ENCODE measurements around the gene ERMP1. TPM values are rescaled to one million over a fixed set of nuclear protein-coding genes. Genes with fewer than 3 reads are reported as not detected.
A peak's percentile ranks its signal among the peaks of the same experiment; 100 is the strongest.
"Not testable (repeated sequence)": the region's sequence is repeated elsewhere in the genome, so short reads cannot be mapped to it uniquely, and the experiment has no call there.

ERMP1 gene
- total RNA-seq, 1 experiment from 2014 or later: 25.2 TPM

- DNase-seq (ENCODE audit: low read depth): no peak
Measured at GRCh38 chr9:5819174-5819573, 13.7 kb downstream of the ERMP1 start.

DNA sequence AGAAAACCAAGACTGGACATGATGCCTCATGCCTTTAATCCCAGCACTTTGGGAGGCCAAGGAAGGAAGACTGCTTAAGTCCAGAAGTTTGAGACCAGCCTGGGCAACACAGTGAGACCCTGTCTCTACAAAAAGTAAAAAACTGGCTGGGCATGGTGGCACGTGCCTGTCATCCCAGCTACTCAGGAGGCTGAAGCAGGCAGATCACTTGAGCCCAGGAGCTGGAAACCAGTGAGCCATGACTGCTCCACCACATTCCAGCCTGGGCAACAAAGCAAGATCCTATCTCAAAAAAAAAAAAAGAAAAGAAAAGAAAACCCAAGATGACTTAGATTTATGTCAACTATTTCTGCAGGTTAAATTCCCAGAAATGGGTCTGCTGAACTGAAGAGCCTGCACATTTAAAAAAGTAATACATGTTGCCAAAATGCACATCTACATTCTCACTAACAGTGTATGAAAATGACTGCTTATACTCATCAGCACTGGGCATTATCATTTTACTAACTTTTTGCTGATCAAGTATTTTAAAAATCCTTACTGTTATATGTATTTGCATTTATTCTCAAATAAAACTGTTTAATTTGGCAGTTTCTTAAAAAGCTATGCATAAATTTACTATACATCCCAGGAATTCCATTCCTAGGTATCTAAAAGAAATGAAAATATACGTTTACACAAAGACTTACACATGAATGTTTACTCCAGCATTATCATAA is 14.3 kb downstream of the ERMP1 start:
- no peak for DNase-seq (ENCODE audit: low read depth)

DNA sequence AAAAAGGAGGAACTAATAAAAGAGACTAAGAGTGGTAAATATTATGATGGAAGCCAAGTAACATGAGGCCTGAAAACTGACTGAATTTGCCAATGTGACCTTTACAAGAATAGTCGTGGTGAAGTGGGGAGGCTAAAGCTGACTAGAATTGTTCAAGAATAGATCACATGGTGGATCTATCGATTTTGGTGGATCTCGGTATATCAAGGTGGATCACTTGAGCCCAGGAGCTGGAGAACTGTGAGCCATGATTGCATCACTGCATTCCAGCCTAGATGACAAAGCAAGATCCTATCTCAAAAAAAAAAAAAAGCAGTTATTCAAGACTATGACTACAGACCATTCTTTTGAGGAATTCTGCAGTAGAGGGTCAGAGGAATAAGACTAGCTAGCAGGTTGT is 15.1 kb downstream of the ERMP1 start:
- DNase-seq (ENCODE audit: low read depth): peak; percentile 62

GRCh38 chr9:5815461-5815860 is 17.5 kb downstream of the ERMP1 start:
- DNase-seq (ENCODE audit: low read depth): no peak

DNA sequence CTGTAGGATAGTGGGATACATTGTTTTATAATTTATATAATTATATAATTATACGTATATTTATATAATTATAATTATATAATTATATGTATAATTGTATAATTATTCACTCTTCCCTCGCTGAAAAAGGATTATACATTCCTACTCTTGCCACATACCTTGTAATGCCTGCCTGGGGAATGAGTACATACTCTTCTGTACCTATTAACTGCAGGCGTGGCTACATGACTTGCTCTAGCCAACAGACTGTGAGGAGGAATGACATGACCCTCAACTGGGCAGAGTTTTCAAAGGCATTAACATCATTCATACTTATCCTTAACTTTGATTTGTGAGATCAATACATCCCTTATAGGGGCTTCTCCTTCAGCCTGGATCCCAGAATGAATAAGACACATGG is 19.1 kb downstream of the ERMP1 start:
- DNase-seq (ENCODE audit: low read depth): no peak

- no peak for DNase-seq (ENCODE audit: low read depth)
Measured at GRCh38 chr9:5811751-5812150, 21.2 kb downstream of the ERMP1 start.

DNA sequence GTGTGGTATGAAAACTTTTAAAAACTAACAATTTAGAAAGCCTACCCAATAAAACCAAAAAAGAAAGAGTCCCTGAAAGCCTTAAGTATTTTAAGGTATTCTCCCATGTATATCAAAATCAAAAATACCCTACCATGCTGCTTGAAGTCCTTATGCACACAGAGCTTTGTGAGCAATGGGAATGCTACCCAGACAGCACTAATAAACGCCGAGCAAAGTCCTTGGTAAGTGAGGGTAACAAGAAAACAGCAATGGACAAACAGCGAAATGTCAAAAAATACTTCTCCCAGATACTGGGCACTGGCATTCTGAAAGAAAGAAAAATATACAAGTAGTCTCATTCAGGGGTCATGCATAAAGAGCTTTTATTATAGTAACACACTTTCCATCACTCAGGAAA is 27.4 kb downstream of the ERMP1 start:
- no peak for DNase-seq (ENCODE audit: low read depth)

GRCh38 chr9:5801739-5802113 is 31.2 kb downstream of the ERMP1 start:
- no peak for DNase-seq (ENCODE audit: low read depth)

DNA sequence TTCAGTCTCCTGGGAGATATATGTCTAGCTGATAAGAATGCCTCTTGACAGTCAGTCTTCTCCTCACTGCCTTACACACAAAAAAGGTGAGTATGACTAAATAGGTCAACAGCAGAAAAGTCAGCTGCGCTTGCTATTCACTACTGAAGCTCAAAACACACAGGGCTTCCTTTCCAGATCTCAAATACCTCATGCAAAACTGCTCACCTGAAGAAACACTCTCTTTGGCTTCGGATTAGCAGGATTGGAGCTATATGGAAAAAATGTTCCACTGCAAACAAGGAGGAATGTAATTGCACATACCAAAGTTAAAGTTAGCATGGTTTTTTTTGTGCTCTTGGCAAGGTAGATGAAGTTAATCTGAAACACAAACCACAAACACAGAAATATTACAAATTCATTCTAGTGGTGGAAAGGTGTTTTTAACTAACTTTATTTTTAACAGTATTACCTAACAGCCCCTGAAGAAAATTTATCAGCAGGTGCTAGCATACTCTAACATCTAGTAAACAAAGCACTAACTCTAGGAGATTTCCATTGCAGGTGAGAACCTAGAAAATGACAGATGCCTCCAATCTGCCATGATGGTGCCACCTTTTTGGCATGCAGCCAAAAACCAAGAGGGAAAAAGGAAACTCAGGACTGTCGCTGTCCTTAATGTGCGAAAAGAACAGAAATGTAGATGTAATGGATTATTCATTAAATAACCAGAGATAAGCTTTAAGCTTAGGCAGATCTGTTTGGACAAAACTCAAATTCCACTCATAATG is 31.8 kb downstream of the ERMP1 start:
- no peak for DNase-seq (ENCODE audit: low read depth)

GRCh38 chr9:5800378-5800777 is 32.5 kb downstream of the ERMP1 start:
- DNase-seq (ENCODE audit: low read depth): not testable (repeated sequence)

- peak; percentile 55 for DNase-seq (ENCODE audit: low read depth)
Measured at GRCh38 chr9:5799314-5799713, 33.6 kb downstream of the ERMP1 start.

DNA sequence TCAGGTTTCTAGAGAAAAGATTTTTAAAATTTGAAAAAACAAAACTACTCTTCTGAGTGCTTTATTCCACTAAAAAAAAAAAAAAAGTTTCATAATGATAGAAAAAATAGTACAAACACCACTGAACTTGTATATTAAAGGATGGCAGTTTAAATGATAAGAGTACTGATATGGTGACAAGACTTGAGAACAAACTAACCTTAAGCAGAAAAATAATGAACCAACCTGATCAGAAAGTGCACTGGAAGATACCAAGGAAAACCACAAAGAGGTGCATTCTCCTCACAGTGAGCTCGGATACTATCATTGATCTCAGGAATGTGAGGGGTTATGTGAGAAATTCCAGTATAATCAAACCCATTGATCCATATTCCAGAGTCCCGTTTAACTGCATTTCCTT is 34.3 kb downstream of the ERMP1 start:
- no peak for DNase-seq (ENCODE audit: low read depth)

GRCh38 chr9:5796298-5796697 is 36.6 kb downstream of the ERMP1 start:
- DNase-seq (ENCODE audit: low read depth): no peak

- no peak for DNase-seq (ENCODE audit: low read depth)
Measured at GRCh38 chr9:5793812-5794211, 39.1 kb downstream of the ERMP1 start.

GRCh38 chr9:5791870-5792269 is 41.0 kb downstream of the ERMP1 start:
- no peak for DNase-seq (ENCODE audit: low read depth)

DNA sequence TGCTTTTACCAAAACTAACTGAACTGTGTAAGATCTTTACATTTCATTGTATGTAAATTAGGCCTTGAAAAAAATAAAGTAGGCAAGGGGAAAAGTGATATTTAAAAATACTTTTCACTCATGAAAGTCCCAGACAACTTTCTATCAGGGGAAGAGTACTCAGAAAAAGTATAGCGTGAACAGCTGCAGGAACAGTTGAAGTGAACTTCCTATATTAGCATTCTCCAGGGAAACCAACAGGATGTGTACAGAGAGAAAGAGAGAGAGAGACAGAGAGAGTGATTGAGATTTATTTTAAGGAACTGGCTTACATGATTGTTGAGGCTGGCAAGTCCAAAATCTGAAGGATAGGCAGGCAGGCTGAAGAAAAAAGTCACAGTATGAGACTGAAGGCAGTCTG is 42.0 kb downstream of the ERMP1 start:
- no peak for DNase-seq (ENCODE audit: low read depth)

GRCh38 chr9:5789489-5789888 is 43.4 kb downstream of the ERMP1 start:
- DNase-seq (ENCODE audit: low read depth): no peak

- no peak for DNase-seq (ENCODE audit: low read depth)
Measured at GRCh38 chr9:5787759-5788302, 45.1 kb downstream of the ERMP1 start.

- DNase-seq (ENCODE audit: low read depth): no peak
Measured at GRCh38 chr9:5787220-5787619, 45.7 kb downstream of the ERMP1 start.

DNA sequence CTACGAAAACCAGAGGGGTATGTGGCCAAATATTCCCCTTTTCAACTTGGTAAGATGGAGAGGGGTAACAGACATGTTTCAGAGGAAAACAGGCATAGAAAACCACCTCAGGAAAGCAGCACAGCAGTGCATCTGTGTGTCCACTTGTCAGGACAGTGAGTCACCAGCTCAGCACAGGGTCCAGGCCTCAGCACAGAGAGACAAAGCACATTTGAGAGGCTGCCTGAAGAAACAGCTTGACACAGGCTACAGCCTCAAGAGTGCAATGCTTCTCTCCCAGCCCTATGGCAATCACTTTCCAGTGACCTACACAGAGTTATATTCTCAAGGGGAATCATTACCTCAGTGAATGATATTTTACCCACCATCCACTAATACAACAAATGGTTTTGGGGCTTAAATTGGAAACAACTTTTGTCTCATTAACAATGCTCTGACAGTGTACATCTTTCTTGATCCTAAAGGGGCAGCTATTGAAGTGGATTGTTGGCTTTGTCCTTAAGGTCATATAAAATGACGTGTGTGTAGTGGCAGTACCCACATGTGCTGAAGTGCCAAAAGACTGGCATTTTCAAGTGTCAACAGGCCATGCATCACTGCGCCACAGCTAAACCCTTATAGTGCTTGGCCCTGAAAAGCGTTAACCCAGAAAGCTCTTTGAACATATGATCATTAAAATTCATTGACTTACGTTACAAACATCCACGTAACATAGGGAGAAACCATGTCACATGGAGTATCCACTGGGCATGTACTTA is 46.4 kb downstream of the ERMP1 start:
- no peak for DNase-seq (ENCODE audit: low read depth)

DNA sequence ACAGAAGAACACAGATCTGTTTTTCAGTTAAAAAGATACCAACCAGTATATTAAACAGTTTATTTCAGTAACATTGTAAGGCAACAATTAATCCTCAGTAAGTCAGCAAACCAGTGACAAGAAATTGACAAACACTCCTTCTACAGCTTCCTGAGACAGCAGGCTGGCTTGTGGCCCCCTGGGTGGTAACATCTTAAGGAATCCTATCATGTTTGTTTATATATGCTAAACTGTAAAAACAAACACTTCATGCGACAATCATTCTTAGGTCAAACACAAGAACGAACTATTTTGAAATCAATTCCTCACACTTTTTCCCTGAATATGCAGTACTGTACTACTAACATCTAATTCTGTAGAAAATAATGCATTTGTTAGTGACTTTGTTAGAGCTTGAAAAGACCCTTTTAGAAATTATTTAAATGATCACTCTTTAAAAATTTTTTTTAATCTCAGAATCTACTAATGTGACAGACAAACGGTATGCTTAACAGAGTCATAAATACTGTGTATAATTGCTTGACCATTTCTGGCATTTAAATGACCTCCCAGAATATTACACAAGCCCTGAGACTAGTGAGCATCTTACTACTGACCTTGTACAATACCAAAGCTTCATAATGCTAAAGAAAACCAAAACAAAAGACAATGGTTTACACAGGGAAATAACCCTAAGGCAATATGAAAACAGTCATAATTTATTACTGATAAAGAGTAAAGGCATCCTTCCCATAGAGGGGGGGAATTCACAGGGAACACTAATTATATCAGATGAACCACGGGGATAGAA is 48.2 kb downstream of the ERMP1 start:
- DNase-seq (ENCODE audit: low read depth): no peak

GRCh38 chr9:5783982-5784381 is 48.9 kb downstream of the ERMP1 start:
- no peak for DNase-seq (ENCODE audit: low read depth)

All from RPMI7951 (cell line).